ENCODE measurements around the gene GSE1.

GRCh38 chr16:85673529-85674417 is 60.7 kb downstream of the GSE1 start:
- TF ChIP-seq CTCF (IDR thresholded peaks at IDR 0.05): no peak
- no peak for TF ChIP-seq POLR2A (IDR thresholded peaks at IDR 0.05)

Measured in testis (tissue), 2 donors.